ENCODE data around the gene GNAL.

The GNAL gene

DNA sequence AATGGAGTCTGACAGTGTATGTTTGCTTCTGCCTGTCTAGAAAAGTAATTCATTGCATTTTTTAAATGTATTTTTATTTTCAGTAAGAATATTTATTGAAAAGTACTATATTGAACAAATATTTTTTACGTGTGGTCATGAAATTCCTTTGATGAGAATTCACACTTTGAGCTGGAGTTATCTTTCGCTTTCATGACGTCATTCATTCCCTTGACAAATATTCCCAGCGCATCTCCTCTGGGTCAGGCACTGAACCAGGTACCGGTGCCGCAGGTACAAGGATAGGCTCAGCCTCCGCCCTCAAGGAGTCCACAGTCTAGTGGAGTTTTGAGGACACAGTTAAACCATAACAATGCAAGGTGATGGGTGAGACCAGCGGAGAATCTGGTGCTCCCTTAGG lies 60.2 kb downstream of the GNAL start:
- H2BK15ac ChIP-seq (ENCODE audit: low read depth, poor library complexity, severe bottlenecking) = no peak overlapping the region
- H2BK5ac ChIP-seq (ENCODE audit: low read depth, low read length, poor library complexity, severe bottlenecking) = no peak overlapping the region
- no peaks in the 10 kb centered on the region for H3K36me3 ChIP-seq (ENCODE audit: control insufficient read depth in 1 of 2, insufficient read depth in 2 of 2, low read depth in 1 of 2, low read length in 2 of 2)
- H3K14ac ChIP-seq (ENCODE audit: low read length in 2 of 2) = no peak overlapping the region
- no peaks in the 10 kb centered on the region for H3K79me1 ChIP-seq (replicated peaks; ENCODE audit: low read length, poor library complexity, severe bottlenecking)
- 93% methylated on average over 8 of the region's 8 CpGs for WGBS
- no peak for DNase-seq
- no peak overlapping the region for H4K8ac ChIP-seq (ENCODE audit: low read length)
- H3K18ac ChIP-seq (ENCODE audit: low read depth in 1 of 2, low read length in 2 of 2) = no peak overlapping the region
- H3K4ac ChIP-seq (ENCODE audit: low read depth in 1 of 2, low read length in 2 of 2) = no peak overlapping the region
- H3K9me3 ChIP-seq (ENCODE audit: control insufficient read depth, low read length) = no peaks in the 10 kb centered on the region
- no peak overlapping the region for H3K23ac ChIP-seq (ENCODE audit: low read length in 2 of 2)
- H3K9ac ChIP-seq (ENCODE audit: low read length) = no peak overlapping the region
- no peak overlapping the region for H3K27ac ChIP-seq (ENCODE audit: low read length, poor library complexity, severe bottlenecking)
- H2AFZ ChIP-seq (ENCODE audit: low read depth, low read length) = no peak overlapping the region
- H2BK12ac ChIP-seq (ENCODE audit: low read length in 2 of 2) = no peak overlapping the region
- peaks cover 15% of the 10 kb centered on the region for H3K4me1 ChIP-seq (ENCODE audit: control insufficient read depth, insufficient read depth, low read depth, low read length)
- no peak overlapping the region for H2AK5ac ChIP-seq (ENCODE audit: low read length, severe bottlenecking)
- H4K91ac ChIP-seq (ENCODE audit: low read length) = no peak overlapping the region
- H3K4me2 ChIP-seq (ENCODE audit: low read length, poor library complexity, severe bottlenecking) = no peak overlapping the region
- no peak overlapping the region for H3K4me3 ChIP-seq (ENCODE audit: insufficient read depth in 1 of 2, low read depth in 1 of 2, low read length in 2 of 2)
- no peak overlapping the region for H2BK120ac ChIP-seq (ENCODE audit: low read depth, low read length)
- H3K27me3 ChIP-seq (ENCODE audit: control insufficient read depth in 1 of 2, insufficient read depth in 1 of 2, low read length in 2 of 2) = peaks cover 51 to 67% of the 10 kb centered on the region in 2 experiments

DNA sequence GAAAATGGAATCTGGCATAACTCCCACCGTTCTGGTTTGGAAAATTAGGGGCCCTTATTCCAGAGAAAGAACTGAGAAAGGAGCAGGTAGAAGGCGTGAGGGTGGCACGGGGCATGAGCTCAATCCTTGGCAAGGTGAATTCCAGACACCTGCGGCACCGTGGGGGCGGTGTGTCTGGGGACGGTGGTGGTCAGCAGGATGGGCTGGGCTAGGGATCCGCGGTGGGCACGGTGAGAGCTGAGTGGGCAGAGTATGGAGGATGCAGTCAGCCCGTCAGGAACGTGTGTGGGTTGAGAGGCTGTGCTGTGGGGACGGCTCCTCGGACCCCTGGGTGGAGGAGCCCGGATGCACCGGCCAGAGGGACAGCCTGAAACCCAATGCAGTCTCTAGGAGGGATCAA lies 61.1 kb downstream of the GNAL start:
- Histone ChIP-seq H2AFZ (ENCODE audit: low read depth, low read length) (no peak overlapping the region), H4K91ac (ENCODE audit: low read length) (no peak overlapping the region), H2BK15ac (ENCODE audit: low read depth, poor library complexity, severe bottlenecking) (no peak overlapping the region), H2BK5ac (ENCODE audit: low read depth, low read length, poor library complexity, severe bottlenecking) (no peak overlapping the region), H3K23ac (ENCODE audit: low read length in 2 of 2) (no peak overlapping the region), H3K9me3 (ENCODE audit: control insufficient read depth, low read length) (no peaks in the 10 kb centered on the region), H3K27me3 (ENCODE audit: control insufficient read depth in 1 of 2, insufficient read depth in 1 of 2, low read length in 2 of 2) (peaks cover 51 to 67% of the 10 kb centered on the region in 2 experiments), H3K14ac (ENCODE audit: low read length in 2 of 2) (no peak overlapping the region), H3K9ac (ENCODE audit: low read length) (no peak overlapping the region), H4K8ac (ENCODE audit: low read length) (no peak overlapping the region), H3K4me1 (ENCODE audit: control insufficient read depth, insufficient read depth, low read depth, low read length) (peaks cover 15% of the 10 kb centered on the region), H2BK120ac (ENCODE audit: low read depth, low read length) (no peak overlapping the region), H2BK12ac (ENCODE audit: low read length in 2 of 2) (no peak overlapping the region), H3K4me2 (ENCODE audit: low read length, poor library complexity, severe bottlenecking) (no peak overlapping the region), H3K18ac (ENCODE audit: low read depth in 1 of 2, low read length in 2 of 2) (no peak overlapping the region), H3K27ac (ENCODE audit: low read length, poor library complexity, severe bottlenecking) (no peak overlapping the region), H2AK5ac (ENCODE audit: low read length, severe bottlenecking) (no peak overlapping the region), H3K4me3 (ENCODE audit: insufficient read depth in 1 of 2, low read depth in 1 of 2, low read length in 2 of 2) (no peak overlapping the region), H3K4ac (ENCODE audit: low read depth in 1 of 2, low read length in 2 of 2) (no peak overlapping the region), H3K79me1 (replicated peaks; ENCODE audit: low read length, poor library complexity, severe bottlenecking) (no peaks in the 10 kb centered on the region), H3K36me3 (ENCODE audit: control insufficient read depth in 1 of 2, insufficient read depth in 2 of 2, low read depth in 1 of 2, low read length in 2 of 2) (no peaks in the 10 kb centered on the region)
- no peak for DNase-seq
- whole genome bisulfite sequencing = 84% methylated on average over 16 of the region's 16 CpGs

DNA sequence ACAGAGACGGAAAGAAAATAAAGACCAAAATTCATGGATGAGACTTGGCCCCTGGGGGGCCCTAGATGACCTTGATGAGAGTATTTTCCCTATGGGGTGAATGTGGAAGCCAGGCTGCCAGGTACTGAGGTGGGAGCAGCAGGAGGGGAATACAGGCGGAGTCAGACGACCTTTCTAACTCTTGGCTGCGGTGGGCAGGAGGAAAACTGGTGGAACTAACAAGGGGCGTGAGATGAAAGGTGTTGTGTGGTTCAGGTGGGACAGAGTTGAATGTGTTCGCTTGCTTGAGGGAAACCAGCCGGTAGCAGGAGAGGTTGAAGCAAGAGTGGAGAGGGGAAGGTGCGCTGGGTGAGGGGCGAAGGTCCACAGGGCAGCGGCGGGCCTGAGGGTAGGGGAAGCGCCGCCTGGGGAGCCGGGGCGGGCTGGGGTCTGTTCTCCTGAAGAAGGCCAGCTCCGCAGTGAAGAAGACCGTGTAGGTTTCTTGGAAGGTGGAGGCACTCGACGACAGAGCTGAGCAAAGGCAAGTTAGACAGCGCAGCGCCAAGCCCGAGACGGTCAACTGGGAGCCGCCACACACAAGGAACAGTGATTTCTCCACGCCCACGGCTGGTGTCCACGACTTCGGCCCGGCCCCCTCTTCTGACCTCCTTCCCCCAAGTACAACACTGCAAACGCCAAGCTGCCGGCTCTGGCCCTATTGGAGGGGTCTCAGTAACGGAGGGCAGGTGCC lies 61.7 kb downstream of the GNAL start:
- no peak for DNase-seq
- Histone ChIP-seq H3K23ac (ENCODE audit: low read length in 2 of 2) (no peak overlapping the region), H3K36me3 (ENCODE audit: control insufficient read depth in 1 of 2, insufficient read depth in 2 of 2, low read depth in 1 of 2, low read length in 2 of 2) (no peaks in the 10 kb centered on the region), H3K4ac (ENCODE audit: low read depth in 1 of 2, low read length in 2 of 2) (no peak overlapping the region), H2AFZ (ENCODE audit: low read depth, low read length) (no peak overlapping the region), H3K4me1 (ENCODE audit: control insufficient read depth, insufficient read depth, low read depth, low read length) (peaks cover 15% of the 10 kb centered on the region), H4K8ac (ENCODE audit: low read length) (no peak overlapping the region), H2BK15ac (ENCODE audit: low read depth, poor library complexity, severe bottlenecking) (no peak overlapping the region), H3K79me1 (replicated peaks; ENCODE audit: low read length, poor library complexity, severe bottlenecking) (no peaks in the 10 kb centered on the region), H3K18ac (ENCODE audit: low read depth in 1 of 2, low read length in 2 of 2) (no peak overlapping the region), H3K27me3 (ENCODE audit: control insufficient read depth in 1 of 2, insufficient read depth in 1 of 2, low read length in 2 of 2) (peaks cover 51 to 65% of the 10 kb centered on the region in 2 experiments), H3K9me3 (ENCODE audit: control insufficient read depth, low read length) (no peaks in the 10 kb centered on the region), H3K4me2 (ENCODE audit: low read length, poor library complexity, severe bottlenecking) (no peak overlapping the region), H3K9ac (ENCODE audit: low read length) (no peak overlapping the region), H2BK120ac (ENCODE audit: low read depth, low read length) (no peak overlapping the region), H3K4me3 (ENCODE audit: insufficient read depth in 1 of 2, low read depth in 1 of 2, low read length in 2 of 2) (no peak overlapping the region), H4K91ac (ENCODE audit: low read length) (no peak overlapping the region), H2AK5ac (ENCODE audit: low read length, severe bottlenecking) (no peak overlapping the region), H2BK5ac (ENCODE audit: low read depth, low read length, poor library complexity, severe bottlenecking) (no peak overlapping the region), H3K27ac (ENCODE audit: low read length, poor library complexity, severe bottlenecking) (no peak overlapping the region), H2BK12ac (ENCODE audit: low read length in 2 of 2) (no peak overlapping the region), H3K14ac (ENCODE audit: low read length in 2 of 2) (no peak overlapping the region)
- 71% methylated on average over 32 of the region's 32 CpGs for WGBS

DNA sequence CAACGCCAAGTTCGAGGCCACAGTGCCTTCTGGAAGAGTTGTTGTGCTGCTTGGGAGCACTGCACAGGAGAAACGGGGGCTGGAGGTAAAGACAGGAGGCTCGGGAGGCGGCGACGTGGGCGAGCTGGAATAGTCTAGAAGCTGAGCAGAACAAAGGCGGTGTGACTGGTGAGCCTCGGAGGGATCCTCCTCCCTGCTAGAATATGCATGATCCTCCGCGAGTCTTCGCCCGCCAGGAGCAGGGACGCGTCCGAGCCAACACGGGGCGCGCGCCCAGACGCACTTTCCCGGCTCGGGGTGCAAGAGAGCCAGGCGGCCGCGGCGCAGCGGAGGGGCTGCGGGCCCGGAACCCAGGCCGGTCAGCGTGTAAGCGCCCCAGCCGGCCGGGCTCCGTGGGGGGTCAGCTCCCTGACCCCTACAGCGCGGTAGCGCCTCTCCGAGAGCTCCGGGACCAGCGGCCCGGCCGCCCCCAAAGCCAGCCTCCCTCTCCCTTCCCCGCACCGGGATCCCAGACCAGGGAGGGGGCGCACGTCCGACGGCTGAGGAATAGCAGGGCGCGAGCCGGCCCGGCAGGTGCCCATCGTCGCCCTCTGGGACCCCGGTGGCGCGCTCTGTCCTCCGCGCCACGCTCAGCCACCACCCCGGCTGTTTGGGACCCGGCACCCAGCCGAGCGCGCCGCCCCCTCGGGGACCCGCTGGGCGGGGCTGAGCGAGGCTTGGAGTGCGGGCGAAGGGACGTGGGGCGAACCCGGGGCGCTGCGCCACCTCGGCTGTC lies 62.5 kb downstream of the GNAL start:
- Histone ChIP-seq H3K79me1 (replicated peaks; ENCODE audit: low read length, poor library complexity, severe bottlenecking) (no peaks in the 10 kb centered on the region), H2BK5ac (ENCODE audit: low read depth, low read length, poor library complexity, severe bottlenecking) (no peak overlapping the region), H3K18ac (ENCODE audit: low read depth in 1 of 2, low read length in 2 of 2) (no peak overlapping the region), H2BK12ac (ENCODE audit: low read length in 2 of 2) (no peak overlapping the region), H3K27ac (ENCODE audit: low read length, poor library complexity, severe bottlenecking) (no peak overlapping the region), H3K4ac (ENCODE audit: low read depth in 1 of 2, low read length in 2 of 2) (no peak overlapping the region), H2BK120ac (ENCODE audit: low read depth, low read length) (no peak overlapping the region), H3K36me3 (ENCODE audit: control insufficient read depth in 1 of 2, insufficient read depth in 2 of 2, low read depth in 1 of 2, low read length in 2 of 2) (no peaks in the 10 kb centered on the region), H4K8ac (ENCODE audit: low read length) (no peak overlapping the region), H3K27me3 (ENCODE audit: control insufficient read depth in 1 of 2, insufficient read depth in 1 of 2, low read length in 2 of 2) (peaks cover 49 to 60% of the 10 kb centered on the region in 2 experiments), H3K4me2 (ENCODE audit: low read length, poor library complexity, severe bottlenecking) (no peak overlapping the region), H2AFZ (ENCODE audit: low read depth, low read length) (no peak overlapping the region), H2AK5ac (ENCODE audit: low read length, severe bottlenecking) (no peak overlapping the region), H3K9me3 (ENCODE audit: control insufficient read depth, low read length) (no peaks in the 10 kb centered on the region), H4K91ac (ENCODE audit: low read length) (no peak overlapping the region), H3K9ac (ENCODE audit: low read length) (no peak overlapping the region), H2BK15ac (ENCODE audit: low read depth, poor library complexity, severe bottlenecking) (no peak overlapping the region), H3K14ac (ENCODE audit: low read length in 2 of 2) (no peak overlapping the region), H3K23ac (ENCODE audit: low read length in 2 of 2) (no peak overlapping the region), H3K4me3 (ENCODE audit: insufficient read depth in 1 of 2, low read depth in 1 of 2, low read length in 2 of 2) (peak overlapping the region in 1 of 2 experiments; percentile 69), H3K4me1 (ENCODE audit: control insufficient read depth, insufficient read depth, low read depth, low read length) (peaks cover 15% of the 10 kb centered on the region)
- whole genome bisulfite sequencing = 3% methylated on average over 56 of the region's 81 CpGs
- no peak for DNase-seq

Data from mesenchymal stem cell (in vitro differentiated cells and primary cell).